Osteoblast (primary cell): ENCODE data around the gene SLC45A2. TPM values are rescaled to one million over a fixed set of nuclear protein-coding genes. Genes with fewer than 3 reads are reported as not detected.
A peak's percentile ranks its signal among the peaks of the same experiment; 100 is the strongest.
"Not testable (repeated sequence)": the region's sequence is repeated elsewhere in the genome, so short reads cannot be mapped to it uniquely, and the experiment has no call there.

Source experiments
- DNase-seq: peaks from one replicate; pipeline ENCODE4 v3.0.0; 2011; ENCODE audit warnings: low spot score, mixed read lengths; ENCODE audit not compliant: insufficient read length; ENCODE audit errors: missing footprints
- H2AFZ ChIP-seq: 2 replicates; pipeline ENCODE4 v1.6.0; 2011; ENCODE audit warnings: mild to moderate bottlenecking, low read length
- H3K27ac ChIP-seq: 2 replicates; pipeline ENCODE4 v1.5.1; 2011; ENCODE audit warnings: mild to moderate bottlenecking, low read depth, low read length, moderate library complexity
- H3K27me3 ChIP-seq: 2 replicates; pipeline ENCODE4 v1.6.0; 2012; ENCODE audit warnings: mild to moderate bottlenecking, control low read depth, inconsistent platforms, low read length, moderate library complexity; ENCODE audit not compliant: insufficient read depth
- H3K36me3 ChIP-seq: 2 replicates; pipeline ENCODE4 v1.5.1; 2011; ENCODE audit warnings: mild to moderate bottlenecking, low read length, control low read depth, moderate library complexity; ENCODE audit not compliant: insufficient read depth
- H3K4me1 ChIP-seq: 2 replicates; pipeline ENCODE4 v1.5.1; 2011; ENCODE audit warnings: mild to moderate bottlenecking, low read length, control low read depth, moderate library complexity; ENCODE audit not compliant: insufficient read depth
- H3K4me2 ChIP-seq: 2 replicates; pipeline ENCODE4 v1.6.0; 2011; ENCODE audit warnings: mild to moderate bottlenecking, low read length; ENCODE audit not compliant: insufficient read depth
- H3K4me3 ChIP-seq: fragments of 200-600 bp; sonication (generic); 3 replicates; pipeline ENCODE4 v1.5.1; 2012; ENCODE audit warnings: mild to moderate bottlenecking, low read length, inconsistent platforms; ENCODE audit not compliant: insufficient read depth
- H3K79me2 ChIP-seq: 2 replicates; pipeline ENCODE4 v1.6.0; 2012; ENCODE audit warnings: mild to moderate bottlenecking, low read length, control low read depth, inconsistent platforms; ENCODE audit not compliant: insufficient read depth
- H3K9me3 ChIP-seq: 2 replicates; pipeline ENCODE4 v1.5.1; 2011; ENCODE audit warnings: low read depth, low read length, control low read depth
- H4K20me1 ChIP-seq: 2 replicates; pipeline ENCODE4 v1.6.0; 2012; ENCODE audit warnings: mild to moderate bottlenecking, low read length, control low read depth; ENCODE audit not compliant: insufficient read depth
- CTCF ChIP-seq: IDR thresholded peaks from 2 replicates; pipeline ENCODE4 v1.5.1; 2011; ENCODE audit warnings: mild to moderate bottlenecking, low read depth, low read length, moderate library complexity; ENCODE audit errors: extremely low read depth
- total RNA-seq: library from RNA; depleted of rRNA; stranded (reverse); fragments of >200 nt; gene quantifications from 2 replicates; pipeline ENCODE4 v1.2.3, GENCODE V29; 2012

The SLC45A2 gene
- 0.36 and 0.59 TPM in 2 replicates for total RNA-seq

- Histone ChIP-seq H3K36me3 (peaks cover 20% of the 10 kb centered on the region), H3K4me1 (peaks cover 17% of the 10 kb centered on the region), H3K27me3 (no peaks in the 10 kb centered on the region), H4K20me1 (no peaks in the 10 kb centered on the region), H3K4me2 (no peak within 1 kb of the TSS), H3K4me3 (no peak within 1 kb of the TSS), H2AFZ (no peak within 1 kb of the TSS), H3K79me2 (no peaks in the 10 kb centered on the region), H3K27ac (no peak within 1 kb of the TSS), H3K9me3 (no peaks in the 10 kb centered on the region)
- TF ChIP-seq CTCF = no peak
- DNase-seq = peak; percentile 91
Observed at GRCh38 chr5:33984671-33985124, at the start of gene SLC45A2. SLC45A2 (minus strand) TSS chr5:33984693; CDS start chr5:33984583, 110 bp downstream.

GRCh38 chr5:34031966-34032365 is 47.5 kb upstream of the SLC45A2 start:
- Histone ChIP-seq H3K4me1 (no peaks in the 10 kb centered on the region), H3K9me3 (no peaks in the 10 kb centered on the region), H3K27me3 (no peaks in the 10 kb centered on the region), H3K4me3 (no peak overlapping the region), H3K36me3 (no peaks in the 10 kb centered on the region), H2AFZ (no peak overlapping the region), H3K27ac (no peak overlapping the region), H3K4me2 (no peak overlapping the region), H4K20me1 (no peaks in the 10 kb centered on the region), H3K79me2 (no peaks in the 10 kb centered on the region)
- peak; percentile 8 for DNase-seq
- no peak for TF ChIP-seq CTCF

- Histone ChIP-seq H3K27me3 (no peaks in the 10 kb centered on the region), H3K4me3 (no peak overlapping the region), H3K9me3 (no peaks in the 10 kb centered on the region), H3K79me2 (no peaks in the 10 kb centered on the region), H3K36me3 (no peaks in the 10 kb centered on the region), H2AFZ (no peak overlapping the region), H4K20me1 (no peaks in the 10 kb centered on the region), H3K27ac (no peak overlapping the region), H3K4me2 (no peak overlapping the region), H3K4me1 (no peaks in the 10 kb centered on the region)
- TF ChIP-seq CTCF = no peak
- no peak for DNase-seq
Observed at GRCh38 chr5:34031117-34031516, 46.6 kb upstream of the SLC45A2 start.

GRCh38 chr5:34030585-34030984 is 46.1 kb upstream of the SLC45A2 start:
- not testable (repeated sequence) for DNase-seq, H3K79me2 ChIP-seq, H3K4me3 ChIP-seq, H3K4me1 ChIP-seq, H2AFZ ChIP-seq, H4K20me1 ChIP-seq, H3K27me3 ChIP-seq, H3K4me2 ChIP-seq, H3K36me3 ChIP-seq, H3K27ac ChIP-seq, H3K9me3 ChIP-seq
